NCI-H1105 treated with DMSO at 0.1 percent for 48 hours (cell line): Measurements from ENCODE around the gene WFDC1.

Experiments
- DNase-seq: peaks from one replicate; lab custom pipeline; 2025; lab: John Stamatoyannopoulos, UW

Gene WFDC1

DNA sequence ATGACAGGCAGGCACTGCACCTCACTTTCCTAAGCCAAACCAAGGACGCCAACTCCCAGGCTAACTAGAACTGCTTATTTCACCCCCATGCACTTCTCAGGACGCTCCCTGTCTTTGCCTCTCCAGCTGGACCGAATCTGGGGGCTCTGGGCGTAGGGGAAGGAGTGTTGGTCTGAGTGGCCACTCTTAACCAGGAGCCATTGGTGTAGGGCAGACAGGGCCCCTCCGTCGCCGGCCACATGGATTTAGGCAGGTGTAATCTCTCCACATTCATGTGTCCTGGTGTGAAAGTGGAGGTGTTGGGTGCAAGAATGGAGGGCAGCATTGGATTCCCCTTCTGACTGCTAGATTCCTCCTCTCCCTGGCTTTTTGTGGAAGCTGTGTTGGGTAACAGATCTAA, 83.4 kb downstream of the WFDC1 start:
- DNase-seq: no peak

DNA sequence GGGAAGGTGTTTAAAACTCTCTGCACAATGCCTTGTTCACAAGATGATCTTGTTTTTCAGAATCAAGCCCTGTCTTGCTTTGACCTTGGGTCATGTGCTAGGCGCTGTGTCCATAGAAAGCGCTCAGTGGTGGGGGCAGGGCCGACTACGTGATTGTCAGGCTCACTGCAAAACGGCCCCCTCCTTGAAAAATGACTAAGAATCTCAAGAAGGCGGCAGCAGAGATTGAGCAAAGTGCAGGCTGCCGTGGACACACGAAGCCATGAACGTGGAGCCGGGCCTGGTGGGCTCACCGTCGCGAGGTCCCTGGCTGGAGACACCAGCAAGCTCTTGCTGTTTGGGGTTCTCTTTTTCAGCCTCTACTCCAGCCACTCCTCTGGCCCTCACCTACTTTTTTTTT, 83.9 kb downstream of the WFDC1 start:
- DNase-seq: no peak

DNA sequence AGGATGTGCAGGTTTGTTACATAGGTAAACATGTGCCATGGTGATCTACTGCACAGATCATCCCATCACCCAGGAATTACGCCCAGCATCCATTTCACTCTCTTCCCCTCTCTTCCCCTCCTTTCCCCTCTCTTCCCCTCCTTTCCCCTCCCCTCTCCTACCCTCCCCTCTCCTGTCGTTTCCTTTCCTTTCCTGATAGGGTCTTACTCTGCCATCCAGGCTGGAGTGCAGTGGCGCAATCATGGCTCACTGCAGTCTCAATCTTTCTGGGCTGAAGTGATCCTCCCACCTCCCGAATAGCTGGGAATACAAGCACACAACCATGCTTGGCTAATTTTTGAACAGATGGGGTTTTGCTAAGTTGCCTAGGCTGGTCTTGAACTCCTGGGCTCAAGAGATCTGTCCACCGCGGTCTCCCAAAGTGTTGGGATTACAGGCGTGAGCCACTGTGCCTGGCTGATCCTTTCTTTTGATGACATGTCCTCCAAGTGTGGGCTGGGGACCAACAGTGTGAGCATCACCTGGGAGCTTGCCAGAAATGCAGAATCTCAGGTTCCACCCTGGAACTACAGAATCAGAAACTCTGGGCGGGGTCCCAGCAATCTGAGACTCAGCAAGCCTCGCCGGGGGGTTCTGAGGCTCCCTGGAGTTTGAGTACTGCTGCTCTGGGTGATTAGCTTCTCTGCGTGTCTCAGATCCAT, 84.5 kb downstream of the WFDC1 start:
- DNase-seq: no peak
